Tongue (tissue), 2 donors: ENCODE measurements around the gene PCSK6. TPM values are rescaled to one million over a fixed set of nuclear protein-coding genes. Genes with fewer than 3 reads are reported as not detected.

Experiments
- DNase-seq: peaks from one replicate; pipeline ENCODE4 v3.0.0-alpha.2; 2015
- total RNA-seq: library from RNA; depleted of rRNA; stranded (reverse); fragments of >200 nt; gene quantifications from one replicate; pipeline ENCODE4 v1.2.3, GENCODE V29; 2014

The PCSK6 gene
- total RNA-seq, result 10.6 TPM

- peak; percentile 40 for DNase-seq
Measured at GRCh38 chr15:101489599-101490407, at the start of gene PCSK6. Gene PCSK6, minus strand, starts transcription at chr15:101489707. Its CDS starts 37 bp downstream, at chr15:101489670.

GRCh38 chr15:101538996-101539395 lies 49.5 kb upstream of the PCSK6 start:
- no peak for DNase-seq

- no peak for DNase-seq
Measured at GRCh38 chr15:101538177-101538576, 48.7 kb upstream of the PCSK6 start.

- DNase-seq, result no peak
Measured at GRCh38 chr15:101537483-101538080, 48.1 kb upstream of the PCSK6 start.

GRCh38 chr15:101536875-101537405 lies 47.4 kb upstream of the PCSK6 start:
- no peak for DNase-seq

- DNase-seq, result no peak
Measured at GRCh38 chr15:101536166-101536874, 46.8 kb upstream of the PCSK6 start.

- no peak for DNase-seq
Measured at GRCh38 chr15:101535170-101535902, 45.8 kb upstream of the PCSK6 start.

GRCh38 chr15:101534376-101534970 lies 45.0 kb upstream of the PCSK6 start:
- no peak for DNase-seq

- no peak for DNase-seq
Measured at GRCh38 chr15:101533371-101534140, 44.0 kb upstream of the PCSK6 start.

GRCh38 chr15:101532865-101533264 lies 43.4 kb upstream of the PCSK6 start:
- DNase-seq, result no peak

- DNase-seq, result no peak
Measured at GRCh38 chr15:101531170-101531569, 41.7 kb upstream of the PCSK6 start.

- DNase-seq, result no peak
Measured at GRCh38 chr15:101530224-101530958, 40.9 kb upstream of the PCSK6 start.

GRCh38 chr15:101528917-101529299 lies 39.4 kb upstream of the PCSK6 start:
- no peak for DNase-seq

GRCh38 chr15:101528108-101528916 lies 38.8 kb upstream of the PCSK6 start:
- DNase-seq, result peak; percentile 81

GRCh38 chr15:101526890-101527289 lies 37.4 kb upstream of the PCSK6 start:
- DNase-seq, result no peak

GRCh38 chr15:101526442-101526841 lies 36.9 kb upstream of the PCSK6 start:
- no peak for DNase-seq

- peak; percentile 26 for DNase-seq
Measured at GRCh38 chr15:101526021-101526420, 36.5 kb upstream of the PCSK6 start.

GRCh38 chr15:101525087-101525669 lies 35.7 kb upstream of the PCSK6 start:
- DNase-seq, result no peak

GRCh38 chr15:101523560-101523940 lies 34.0 kb upstream of the PCSK6 start:
- DNase-seq, result no peak
